ENCODE measurements around the gene IL32.
"Not testable (repeated sequence)": the region's sequence is repeated elsewhere in the genome, so short reads cannot be mapped to it uniquely, and the experiment has no call there.

The IL32 gene

DNA sequence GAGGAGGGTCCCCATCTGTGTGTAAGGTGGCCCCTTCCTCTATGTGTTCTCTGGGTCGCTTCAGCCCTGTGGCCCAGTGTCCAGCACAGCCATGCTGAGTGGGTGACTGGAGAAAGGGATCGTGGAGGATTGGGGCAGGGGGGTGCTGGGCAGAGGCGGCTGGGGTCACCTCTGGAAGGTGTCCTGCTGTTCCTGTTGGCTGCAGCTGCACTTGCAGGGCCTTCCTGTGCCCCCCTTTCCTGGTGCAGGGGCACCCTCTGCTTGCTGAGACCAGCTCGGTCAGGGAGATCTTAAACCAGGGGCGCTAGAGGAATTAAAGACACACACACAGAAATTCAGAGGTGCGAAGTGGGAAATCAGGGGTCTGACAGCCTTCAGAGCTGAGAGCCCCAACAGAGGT is 11.1 kb downstream of the IL32 start:
- no peak overlapping the region for H3K27ac ChIP-seq (ENCODE audit: low read length, poor library complexity, severe bottlenecking)
- H3K4ac ChIP-seq (ENCODE audit: low read depth in 1 of 2, low read length in 2 of 2): no peak overlapping the region
- H2BK120ac ChIP-seq (ENCODE audit: low read depth, low read length): no peak overlapping the region
- no peaks in the 10 kb centered on the region for H3K79me1 ChIP-seq (replicated peaks; ENCODE audit: low read length, poor library complexity, severe bottlenecking)
- no peaks in the 10 kb centered on the region for H3K4me1 ChIP-seq (ENCODE audit: control insufficient read depth, insufficient read depth, low read depth, low read length)
- H3K9ac ChIP-seq (ENCODE audit: low read length): no peak overlapping the region
- no peak overlapping the region for H3K4me2 ChIP-seq (ENCODE audit: low read length, poor library complexity, severe bottlenecking)
- H3K18ac ChIP-seq (ENCODE audit: low read depth in 1 of 2, low read length in 2 of 2): no peak overlapping the region
- H4K8ac ChIP-seq (ENCODE audit: low read length): no peak overlapping the region
- no peak overlapping the region for H2BK15ac ChIP-seq (ENCODE audit: low read depth, poor library complexity, severe bottlenecking)
- no peak overlapping the region for H3K23ac ChIP-seq (ENCODE audit: low read length in 2 of 2)
- no peak overlapping the region for H2BK5ac ChIP-seq (ENCODE audit: low read depth, low read length, poor library complexity, severe bottlenecking)
- no peak overlapping the region for H2AK5ac ChIP-seq (ENCODE audit: low read length, severe bottlenecking)
- H4K91ac ChIP-seq (ENCODE audit: low read length): no peak overlapping the region
- 49% methylated on average over 5 of the region's 6 CpGs for WGBS
- H2AFZ ChIP-seq (ENCODE audit: low read depth, low read length): no peak overlapping the region
- no peak overlapping the region for H3K14ac ChIP-seq (ENCODE audit: low read length in 2 of 2)
- no peaks in the 10 kb centered on the region for H3K36me3 ChIP-seq (ENCODE audit: control insufficient read depth in 1 of 2, insufficient read depth in 2 of 2, low read depth in 1 of 2, low read length in 2 of 2)
- H3K27me3 ChIP-seq (ENCODE audit: control insufficient read depth in 1 of 2, insufficient read depth in 1 of 2, low read length in 2 of 2): peaks cover 44 to 61% of the 10 kb centered on the region in 2 experiments
- no peak overlapping the region for H2BK12ac ChIP-seq (ENCODE audit: low read length in 2 of 2)
- no peaks in the 10 kb centered on the region for H3K9me3 ChIP-seq (ENCODE audit: control insufficient read depth, low read length)
- no peak for DNase-seq
- no peak overlapping the region for H3K4me3 ChIP-seq (ENCODE audit: insufficient read depth in 1 of 2, low read depth in 1 of 2, low read length in 2 of 2)

DNA sequence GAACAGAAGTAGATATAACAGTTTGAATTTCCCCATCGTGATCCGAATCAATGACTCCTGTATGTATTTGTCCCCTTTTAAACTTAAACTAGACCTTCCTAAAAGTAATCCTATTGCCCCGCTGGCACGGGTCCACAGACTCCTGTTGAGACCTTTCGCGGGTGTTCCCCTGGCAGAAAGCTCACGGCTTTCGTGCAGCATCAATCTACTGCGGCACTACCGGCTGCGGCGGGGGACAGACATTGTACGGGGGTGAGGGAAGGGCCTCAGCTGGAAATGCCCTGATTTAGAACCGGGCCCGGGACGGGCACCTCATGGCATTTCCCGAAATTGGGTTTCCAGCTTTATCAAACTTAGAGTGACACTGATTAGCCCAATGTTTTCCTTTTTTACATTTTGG is 14.6 kb downstream of the IL32 start:
- H3K4me1 ChIP-seq (ENCODE audit: control insufficient read depth, insufficient read depth, low read depth, low read length): no peaks in the 10 kb centered on the region
- no peak overlapping the region for H3K4me2 ChIP-seq (ENCODE audit: low read length, poor library complexity, severe bottlenecking)
- no peak overlapping the region for H3K18ac ChIP-seq (ENCODE audit: low read depth in 1 of 2, low read length in 2 of 2)
- no peak overlapping the region for H3K4me3 ChIP-seq (ENCODE audit: insufficient read depth in 1 of 2, low read depth in 1 of 2, low read length in 2 of 2)
- H3K27ac ChIP-seq (ENCODE audit: low read length, poor library complexity, severe bottlenecking): no peak overlapping the region
- H3K23ac ChIP-seq (ENCODE audit: low read length in 2 of 2): no peak overlapping the region
- no peak overlapping the region for H2BK12ac ChIP-seq (ENCODE audit: low read length in 2 of 2)
- H3K4ac ChIP-seq (ENCODE audit: low read depth in 1 of 2, low read length in 2 of 2): no peak overlapping the region
- no peak overlapping the region for H2AFZ ChIP-seq (ENCODE audit: low read depth, low read length)
- H3K27me3 ChIP-seq (ENCODE audit: control insufficient read depth in 1 of 2, insufficient read depth in 1 of 2, low read length in 2 of 2): peaks cover 33 to 57% of the 10 kb centered on the region in 2 experiments
- no peak overlapping the region for H2AK5ac ChIP-seq (ENCODE audit: low read length, severe bottlenecking)
- H3K79me1 ChIP-seq (replicated peaks; ENCODE audit: low read length, poor library complexity, severe bottlenecking): no peaks in the 10 kb centered on the region
- no peak overlapping the region for H2BK15ac ChIP-seq (ENCODE audit: low read depth, poor library complexity, severe bottlenecking)
- no peak for DNase-seq
- no peak overlapping the region for H4K8ac ChIP-seq (ENCODE audit: low read length)
- no peaks in the 10 kb centered on the region for H3K36me3 ChIP-seq (ENCODE audit: control insufficient read depth in 1 of 2, insufficient read depth in 2 of 2, low read depth in 1 of 2, low read length in 2 of 2)
- 92% methylated on average over 17 of the region's 17 CpGs for WGBS
- no peaks in the 10 kb centered on the region for H3K9me3 ChIP-seq (ENCODE audit: control insufficient read depth, low read length)
- H2BK120ac ChIP-seq (ENCODE audit: low read depth, low read length): no peak overlapping the region
- no peak overlapping the region for H2BK5ac ChIP-seq (ENCODE audit: low read depth, low read length, poor library complexity, severe bottlenecking)
- no peak overlapping the region for H3K9ac ChIP-seq (ENCODE audit: low read length)
- no peak overlapping the region for H3K14ac ChIP-seq (ENCODE audit: low read length in 2 of 2)
- H4K91ac ChIP-seq (ENCODE audit: low read length): no peak overlapping the region

DNA sequence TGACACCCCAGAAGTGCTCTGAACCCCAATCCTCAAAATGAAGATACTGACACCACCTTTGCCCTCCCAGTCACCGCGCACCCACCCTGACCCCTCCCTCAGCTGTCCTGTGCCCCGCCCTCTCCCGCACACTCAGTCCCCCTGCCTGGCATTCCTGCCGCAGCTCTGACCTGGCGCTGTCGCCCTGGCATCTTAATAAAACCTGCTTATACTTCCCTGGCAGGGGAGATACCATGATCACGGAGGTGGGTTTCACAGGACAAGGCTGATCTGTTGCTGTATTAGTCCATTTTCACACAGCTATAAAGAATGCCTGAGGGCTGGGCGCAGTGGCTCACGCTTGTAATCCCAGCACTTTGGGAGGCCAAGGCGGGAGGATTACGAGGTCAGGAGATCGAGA is 16.5 kb downstream of the IL32 start:
- H3K4me1 ChIP-seq (ENCODE audit: control insufficient read depth, insufficient read depth, low read depth, low read length); H3K4me2 ChIP-seq (ENCODE audit: low read length, poor library complexity, severe bottlenecking); H2AFZ ChIP-seq (ENCODE audit: low read depth, low read length); H3K4me3 ChIP-seq (ENCODE audit: insufficient read depth in 1 of 2, low read depth in 1 of 2, low read length in 2 of 2); H3K9ac ChIP-seq (ENCODE audit: low read length); H3K9me3 ChIP-seq (ENCODE audit: control insufficient read depth, low read length); H2BK15ac ChIP-seq (ENCODE audit: low read depth, poor library complexity, severe bottlenecking); H4K8ac ChIP-seq (ENCODE audit: low read length); DNase-seq; H3K14ac ChIP-seq (ENCODE audit: low read length in 2 of 2); H3K4ac ChIP-seq (ENCODE audit: low read depth in 1 of 2, low read length in 2 of 2); H3K79me1 ChIP-seq (replicated peaks; ENCODE audit: low read length, poor library complexity, severe bottlenecking); H4K91ac ChIP-seq (ENCODE audit: low read length); H3K36me3 ChIP-seq (ENCODE audit: control insufficient read depth in 1 of 2, insufficient read depth in 2 of 2, low read depth in 1 of 2, low read length in 2 of 2); H3K27ac ChIP-seq (ENCODE audit: low read length, poor library complexity, severe bottlenecking); H2BK12ac ChIP-seq (ENCODE audit: low read length in 2 of 2); H2BK120ac ChIP-seq (ENCODE audit: low read depth, low read length); H2AK5ac ChIP-seq (ENCODE audit: low read length, severe bottlenecking); H3K23ac ChIP-seq (ENCODE audit: low read length in 2 of 2); H3K18ac ChIP-seq (ENCODE audit: low read depth in 1 of 2, low read length in 2 of 2); H2BK5ac ChIP-seq (ENCODE audit: low read depth, low read length, poor library complexity, severe bottlenecking): not testable (repeated sequence)
- H3K27me3 ChIP-seq (ENCODE audit: control insufficient read depth in 1 of 2, insufficient read depth in 1 of 2, low read length in 2 of 2): peaks cover 22 to 56% of the 10 kb centered on the region in 2 experiments
- WGBS: 94% methylated on average over 13 of the region's 13 CpGs

DNA sequence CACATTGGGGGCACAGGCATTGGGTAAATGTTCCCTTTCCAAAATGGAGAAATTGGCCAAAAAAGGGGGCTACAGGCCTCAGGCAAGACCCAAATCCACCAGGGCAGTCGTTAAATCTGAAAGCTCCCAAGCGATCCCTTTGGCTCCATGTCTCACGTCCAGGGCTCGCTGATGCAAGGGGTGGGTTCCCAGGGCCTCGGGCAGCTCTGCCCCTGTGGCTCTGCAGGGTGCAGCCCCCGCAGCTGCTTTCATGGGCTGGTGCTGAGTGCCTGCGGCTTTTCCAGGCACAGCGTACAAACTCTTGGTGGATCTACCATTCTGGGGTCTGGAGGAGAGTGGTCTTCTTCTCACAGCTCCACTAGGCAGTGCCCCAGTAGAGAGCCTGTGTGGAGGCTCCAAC is 18.0 kb downstream of the IL32 start:
- H3K27ac ChIP-seq (ENCODE audit: low read length, poor library complexity, severe bottlenecking); DNase-seq; H4K91ac ChIP-seq (ENCODE audit: low read length); H3K14ac ChIP-seq (ENCODE audit: low read length in 2 of 2); H3K9me3 ChIP-seq (ENCODE audit: control insufficient read depth, low read length); H3K4me3 ChIP-seq (ENCODE audit: insufficient read depth in 1 of 2, low read depth in 1 of 2, low read length in 2 of 2); H3K4ac ChIP-seq (ENCODE audit: low read depth in 1 of 2, low read length in 2 of 2); H3K4me2 ChIP-seq (ENCODE audit: low read length, poor library complexity, severe bottlenecking); H2BK5ac ChIP-seq (ENCODE audit: low read depth, low read length, poor library complexity, severe bottlenecking); H3K23ac ChIP-seq (ENCODE audit: low read length in 2 of 2); H3K9ac ChIP-seq (ENCODE audit: low read length); H3K79me1 ChIP-seq (replicated peaks; ENCODE audit: low read length, poor library complexity, severe bottlenecking); H2AFZ ChIP-seq (ENCODE audit: low read depth, low read length); H3K18ac ChIP-seq (ENCODE audit: low read depth in 1 of 2, low read length in 2 of 2); H2BK120ac ChIP-seq (ENCODE audit: low read depth, low read length); H2BK15ac ChIP-seq (ENCODE audit: low read depth, poor library complexity, severe bottlenecking); H3K36me3 ChIP-seq (ENCODE audit: control insufficient read depth in 1 of 2, insufficient read depth in 2 of 2, low read depth in 1 of 2, low read length in 2 of 2); H2AK5ac ChIP-seq (ENCODE audit: low read length, severe bottlenecking); H2BK12ac ChIP-seq (ENCODE audit: low read length in 2 of 2); H4K8ac ChIP-seq (ENCODE audit: low read length): not testable (repeated sequence)
- peaks cover 16 to 61% of the 10 kb centered on the region in 2 experiments for H3K27me3 ChIP-seq (ENCODE audit: control insufficient read depth in 1 of 2, insufficient read depth in 1 of 2, low read length in 2 of 2)
- WGBS: 90% methylated on average over 8 of the region's 8 CpGs
- H3K4me1 ChIP-seq (ENCODE audit: control insufficient read depth, insufficient read depth, low read depth, low read length): peaks cover 11% of the 10 kb centered on the region
